ENCODE data around the gene FZD4. TPM values are rescaled to one million over a fixed set of nuclear protein-coding genes. Genes with fewer than 3 reads are reported as not detected.
"Not testable (repeated sequence)": the region's sequence is repeated elsewhere in the genome, so short reads cannot be mapped to it uniquely, and the experiment has no call there.

Gene FZD4
- total and polyA plus RNA-seq, 2 donors (not counting 3 experiments of a cell fraction or from before 2014, with no cell fraction given), result 56.6 to 112 TPM

DNA sequence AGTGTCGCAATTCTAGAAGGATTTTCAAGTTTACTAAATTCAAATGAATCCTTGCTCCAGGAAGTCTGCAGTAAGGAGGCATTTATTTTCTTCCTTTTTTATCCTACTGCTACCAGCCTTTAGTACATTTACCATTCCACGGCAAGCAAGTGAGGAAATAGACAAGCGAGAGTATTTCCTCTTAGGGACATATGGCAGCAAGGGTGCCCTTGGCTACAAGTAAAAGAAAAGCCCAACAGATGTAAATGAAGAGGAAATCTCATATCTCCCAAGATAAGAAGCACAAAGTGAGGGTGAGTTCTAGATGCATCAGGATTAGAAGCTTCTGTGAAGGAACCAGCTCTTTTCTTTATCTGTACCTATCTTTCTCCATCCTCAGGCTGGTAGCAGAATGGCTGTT lies 37.8 kb upstream of the FZD4 start:
- intact Hi-C loops (cut with micrococcal nuclease), result no loop called here
- no peaks in the 10 kb centered on the region for H3K27me3 ChIP-seq (ENCODE audit: control insufficient read depth in 2 of 2, insufficient read depth in 2 of 2, low read length in 2 of 2)
- POLR2A ChIA-PET, result no interaction called here

DNA sequence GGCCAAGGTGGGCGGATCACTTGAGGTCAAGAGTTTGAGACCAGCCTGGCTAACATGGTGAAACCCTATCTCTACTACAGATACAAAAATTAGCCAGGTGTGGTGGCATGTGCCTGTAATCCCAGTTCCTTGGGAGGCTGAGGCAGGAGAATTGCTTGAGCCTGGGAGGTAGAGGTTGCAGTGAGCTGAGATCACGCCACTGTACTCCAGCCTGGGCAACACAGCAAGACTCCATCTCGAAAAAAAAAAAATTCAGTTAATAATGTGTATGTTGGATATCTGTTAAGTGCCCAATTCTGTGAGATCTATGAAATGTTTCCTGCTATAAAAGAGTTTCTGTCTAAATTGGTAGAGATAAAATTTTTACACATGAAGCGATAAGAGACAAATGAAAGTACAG lies 37.1 kb upstream of the FZD4 start:
- BruUV-seq (replicated peaks); DNase-seq (ENCODE audit: low read depth, low spot score); H3K4me2 ChIP-seq (ENCODE audit: insufficient read depth, low read length); FAIRE-seq; H3K27ac ChIP-seq (ENCODE audit: insufficient read depth, low read depth, low read length); H3K4me3 ChIP-seq (replicated peaks in 1 of 3; ENCODE audit: insufficient read depth in 1 of 3, low read depth in 1 of 3, low read length in 3 of 3); H3K9ac ChIP-seq (replicated peaks; ENCODE audit: extremely low read depth, insufficient read depth, low read length); H3K9me3 ChIP-seq (replicated peaks; ENCODE audit: control insufficient read depth, insufficient read depth, low read length); H3K9me1 ChIP-seq (replicated peaks; ENCODE audit: control insufficient read depth, extremely low read depth, insufficient read depth, low read length); dilution Hi-C loops (cut with MboI; ENCODE audit: extremely low pct_ligation_motif_present, low sequenced_read_pairs); POLR2A ChIA-PET; H4K20me1 ChIP-seq (replicated peaks; ENCODE audit: control insufficient read depth, extremely low read depth, insufficient read depth, low read length); H3K79me2 ChIP-seq (ENCODE audit: control insufficient read depth, insufficient read depth, low read length); H3K36me3 ChIP-seq (ENCODE audit: control insufficient read depth in 2 of 2, extremely low read depth in 1 of 2, insufficient read depth in 2 of 2, low read length in 2 of 2); H3K27me3 ChIP-seq (ENCODE audit: control insufficient read depth in 2 of 2, insufficient read depth in 2 of 2, low read length in 2 of 2); intact Hi-C loops (cut with micrococcal nuclease): not testable (repeated sequence)
- peak overlapping the region; percentile 69 for H2AFZ ChIP-seq (ENCODE audit: low read depth, low read length)
- H3K4me1 ChIP-seq (ENCODE audit: control insufficient read depth, extremely low read depth, insufficient read depth, low read length), result peaks cover 10% of the 10 kb centered on the region
- CTCF ChIA-PET, result interaction anchor here (2.4 to 5.6 kb wide), 4 partner anchors 30 to 290 kb away, joined by 7 to 78 read pairs (median 50); partner anchors contain the start of gene FZD4

More for the DNA sequence above, 37.8 kb upstream of the FZD4 start:
- TF ChIP-seq MYC (IDR thresholded peaks at IDR 0.05; ENCODE audit: low read depth, low read length) (no peak), MAX (IDR thresholded peaks at IDR 0.05; ENCODE audit: insufficient read depth, insufficient read length) (no peak), FOS (IDR thresholded peaks at IDR 0.05; ENCODE audit: borderline replicate concordance, insufficient read depth, low read length) (no peak), EZH2 (IDR thresholded peaks at IDR 0.05; ENCODE audit: borderline replicate concordance, low read depth, low read length, severe bottlenecking) (no peak), GATA2 (IDR thresholded peaks at IDR 0.05; ENCODE audit: insufficient read depth, insufficient read length, low read depth, low read length) (no peak), POLR2AphosphoS5 (IDR thresholded peaks at IDR 0.05; ENCODE audit: insufficient read depth, low read depth, low read length) (no peak), JUN (IDR thresholded peaks at IDR 0.05; ENCODE audit: borderline replicate concordance, insufficient read depth, insufficient read length, low read depth) (no peak), POLR2A (IDR thresholded peaks at IDR 0.05; ENCODE audit: low read depth, low read length) (no peak)
- TF ChIP-seq, protein P1, sequence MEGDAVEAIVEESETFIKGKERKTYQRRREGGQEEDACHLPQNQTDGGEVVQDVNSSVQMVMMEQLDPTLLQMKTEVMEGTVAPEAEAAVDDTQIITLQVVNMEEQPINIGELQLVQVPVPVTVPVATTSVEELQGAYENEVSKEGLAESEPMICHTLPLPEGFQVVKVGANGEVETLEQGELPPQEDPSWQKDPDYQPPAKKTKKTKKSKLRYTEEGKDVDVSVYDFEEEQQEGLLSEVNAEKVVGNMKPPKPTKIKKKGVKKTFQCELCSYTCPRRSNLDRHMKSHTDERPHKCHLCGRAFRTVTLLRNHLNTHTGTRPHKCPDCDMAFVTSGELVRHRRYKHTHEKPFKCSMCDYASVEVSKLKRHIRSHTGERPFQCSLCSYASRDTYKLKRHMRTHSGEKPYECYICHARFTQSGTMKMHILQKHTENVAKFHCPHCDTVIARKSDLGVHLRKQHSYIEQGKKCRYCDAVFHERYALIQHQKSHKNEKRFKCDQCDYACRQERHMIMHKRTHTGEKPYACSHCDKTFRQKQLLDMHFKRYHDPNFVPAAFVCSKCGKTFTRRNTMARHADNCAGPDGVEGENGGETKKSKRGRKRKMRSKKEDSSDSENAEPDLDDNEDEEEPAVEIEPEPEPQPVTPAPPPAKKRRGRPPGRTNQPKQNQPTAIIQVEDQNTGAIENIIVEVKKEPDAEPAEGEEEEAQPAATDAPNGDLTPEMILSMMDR (IDR thresholded peaks at IDR 0.05; ENCODE audit: extremely low read depth in 1 of 2, insufficient read depth in 1 of 2, low read depth in 1 of 2, low read length in 2 of 2), result no peak
- H4K20me1 ChIP-seq (replicated peaks; ENCODE audit: control insufficient read depth, extremely low read depth, insufficient read depth, low read length), result no peaks in the 10 kb centered on the region
- no peak overlapping the region for H3K4me3 ChIP-seq (replicated peaks in 1 of 3; ENCODE audit: insufficient read depth in 1 of 3, low read depth in 1 of 3, low read length in 3 of 3)
- H3K9me3 ChIP-seq (replicated peaks; ENCODE audit: control insufficient read depth, insufficient read depth, low read length), result no peaks in the 10 kb centered on the region
- BruUV-seq (replicated peaks), result no TSS peak
- no peak overlapping the region for H3K27ac ChIP-seq (ENCODE audit: insufficient read depth, low read depth, low read length)
- no peaks in the 10 kb centered on the region for H3K9me1 ChIP-seq (replicated peaks; ENCODE audit: control insufficient read depth, extremely low read depth, insufficient read depth, low read length)
- peak overlapping the region; percentile 49 for H3K4me2 ChIP-seq (ENCODE audit: insufficient read depth, low read length)
- H3K9ac ChIP-seq (replicated peaks; ENCODE audit: extremely low read depth, insufficient read depth, low read length), result no peak overlapping the region
- dilution Hi-C loops (cut with MboI; ENCODE audit: extremely low pct_ligation_motif_present, low sequenced_read_pairs), result no loop called here
- H2AFZ ChIP-seq (ENCODE audit: low read depth, low read length), result peak overlapping the region; percentile 69
- peaks cover 10% of the 10 kb centered on the region for H3K4me1 ChIP-seq (ENCODE audit: control insufficient read depth, extremely low read depth, insufficient read depth, low read length)
- CTCF ChIA-PET, result interaction anchor here (2.4 to 5.6 kb wide), 6 partner anchors 13 to 289 kb away, joined by 7 to 78 read pairs (median 32); partner anchors contain the start of gene FZD4
- H3K79me2 ChIP-seq (ENCODE audit: control insufficient read depth, insufficient read depth, low read length), result no peaks in the 10 kb centered on the region
- FAIRE-seq, result peak; percentile 12
- peak; percentile 32 for DNase-seq (ENCODE audit: low read depth, low spot score)
- no peaks in the 10 kb centered on the region for H3K36me3 ChIP-seq (ENCODE audit: control insufficient read depth in 2 of 2, extremely low read depth in 1 of 2, insufficient read depth in 2 of 2, low read length in 2 of 2)
